T-cell (primary cell): ENCODE results near the gene BUD31. TPM values are rescaled to one million over a fixed set of nuclear protein-coding genes. Genes with fewer than 3 reads are reported as not detected.

Experiments used
- ATAC-seq, 4 experiments: fragments of 200-7000 bp in 3 of 4; fragments of 150-1000 bp in 1 of 4; cut with Tn5 transposase; replicated peaks in 1 of 4; 1 replicate in 3 of 4; 2 replicates in 1 of 4; pipeline ENCODE4 v1.10.0; 2021; ENCODE audit warnings: moderate library complexity in 3 of 4, mild to moderate bottlenecking in 2 of 4, moderate number of reproducible peaks in 1 of 4
- CTCF ChIA-PET, 2 donors: fragments of 300-600 bp; sonication (Branson Sonifier 250); formaldehyde crosslinking; loops; one replicate each; lab custom pipeline; 2022; ENCODE audit warnings: antibody characterized with exemption in 2 of 2; lab: Charles Lee
- POLR2A ChIA-PET, 2 donors: fragments of 300-600 bp; sonication (Branson Sonifier 250); formaldehyde crosslinking; loops; one replicate each; lab custom pipeline; 2022; ENCODE audit warnings: antibody characterized with exemption in 2 of 2; lab: Charles Lee
- DNase-seq, 35 experiments: peaks; one replicate each; pipeline versions ENCODE4 v3.0.0 to v3.0.0-alpha.2; 2013 to 2023
- H3K27ac ChIP-seq: one replicate; pipeline ENCODE4 v1.5.1; 2013; ENCODE audit warnings: low read length
- H3K27me3 ChIP-seq, 2 experiments: replicated peaks in 1 of 2; 1 replicate in 1 of 2; 2 replicates in 1 of 2; pipeline versions ENCODE4 v1.6.1 to v1.7.0; 2013; ENCODE audit warnings: low read length in 1 of 2, mixed read lengths in 1 of 2; ENCODE audit not compliant: control insufficient read depth in 2 of 2, insufficient read depth in 2 of 2; ENCODE audit errors: extremely low read depth in 1 of 2
- H3K36me3 ChIP-seq, 2 donors: 1 replicate in 1 of 2; 2 replicates in 1 of 2; pipeline versions ENCODE4 v1.6.1 to v1.7.0; 2013; ENCODE audit warnings: low read length in 1 of 2; ENCODE audit not compliant: control insufficient read depth in 2 of 2, insufficient read depth in 1 of 2; ENCODE audit errors: extremely low read depth in 1 of 2
- H3K4me1 ChIP-seq, 2 experiments: 1 replicate in 1 of 2; 2 replicates in 1 of 2; pipeline versions ENCODE4 v1.6.1 to v1.7.0; 2013; ENCODE audit warnings: low read length in 2 of 2, mixed read lengths in 1 of 2; ENCODE audit not compliant: insufficient read depth in 2 of 2, control insufficient read depth in 1 of 2; ENCODE audit errors: extremely low read depth in 1 of 2
- H3K4me3 ChIP-seq, 2 donors: 1 replicate in 1 of 2; 2 replicates in 1 of 2; pipeline versions ENCODE4 v1.5.1 to v1.7.0; 2013; ENCODE audit warnings: mild to moderate bottlenecking in 2 of 2, low read length in 1 of 2, moderate library complexity in 1 of 2; ENCODE audit not compliant: control insufficient read depth in 1 of 2; ENCODE audit errors: extremely low read depth in 1 of 2
- H3K9me3 ChIP-seq: 2 replicates; pipeline ENCODE4 v1.7.0; 2013
- H3K27ac Mint-ChIP-seq, 2 donors: one replicate each; pipeline ENCODE4 v1.8.0; 2020 to 2021; ENCODE audit warnings: mild to moderate bottlenecking in 2 of 2, mixed read lengths in 2 of 2
- H3K27me3 Mint-ChIP-seq, 2 donors: one replicate each; pipeline ENCODE4 v1.8.0; 2021 to 2022; ENCODE audit warnings: mixed read lengths in 2 of 2
- H3K36me3 Mint-ChIP-seq: one replicate; pipeline ENCODE4 v1.8.0; 2021; ENCODE audit warnings: mixed read lengths
- H3K4me1 Mint-ChIP-seq, 3 donors: one replicate each; pipeline ENCODE4 v1.8.0; 2020 to 2022; ENCODE audit warnings: mixed read lengths in 3 of 3, mild to moderate bottlenecking in 1 of 3
- H3K4me3 Mint-ChIP-seq, 3 donors: one replicate each; pipeline ENCODE4 v1.8.0; 2020 to 2022; ENCODE audit warnings: mild to moderate bottlenecking in 3 of 3, mixed read lengths in 3 of 3, moderate library complexity in 3 of 3
- H3K9me3 Mint-ChIP-seq, 3 donors: one replicate each; pipeline ENCODE4 v1.8.0; 2020 to 2022; ENCODE audit warnings: mixed read lengths in 3 of 3
- WGBS: methylation state at CpG from one replicate; pipeline ENCODE4 v1.1.5; 2013; ENCODE audit warnings: missing lambda C conversion rate; ENCODE audit not compliant: insufficient coverage; 5-methylcytosine and 5-hydroxymethylcytosine counted together
- total RNA-seq, 35 experiments: library from RNA in 6 of 35; stranded (reverse) in 6 of 35; fragments of 120-200 nt in 1 of 35; gene quantifications; one replicate each; pipeline versions ENCODE4 v1.2.1 to v1.2.4 and lab custom pipeline; 2013 to 2026

The BUD31 gene
- total RNA-seq, 5 donors from 2014 or later (not counting 1 experiment from before 2014, with no cell fraction given) = 63.2 to 127 (median 82.3) TPM

DNA sequence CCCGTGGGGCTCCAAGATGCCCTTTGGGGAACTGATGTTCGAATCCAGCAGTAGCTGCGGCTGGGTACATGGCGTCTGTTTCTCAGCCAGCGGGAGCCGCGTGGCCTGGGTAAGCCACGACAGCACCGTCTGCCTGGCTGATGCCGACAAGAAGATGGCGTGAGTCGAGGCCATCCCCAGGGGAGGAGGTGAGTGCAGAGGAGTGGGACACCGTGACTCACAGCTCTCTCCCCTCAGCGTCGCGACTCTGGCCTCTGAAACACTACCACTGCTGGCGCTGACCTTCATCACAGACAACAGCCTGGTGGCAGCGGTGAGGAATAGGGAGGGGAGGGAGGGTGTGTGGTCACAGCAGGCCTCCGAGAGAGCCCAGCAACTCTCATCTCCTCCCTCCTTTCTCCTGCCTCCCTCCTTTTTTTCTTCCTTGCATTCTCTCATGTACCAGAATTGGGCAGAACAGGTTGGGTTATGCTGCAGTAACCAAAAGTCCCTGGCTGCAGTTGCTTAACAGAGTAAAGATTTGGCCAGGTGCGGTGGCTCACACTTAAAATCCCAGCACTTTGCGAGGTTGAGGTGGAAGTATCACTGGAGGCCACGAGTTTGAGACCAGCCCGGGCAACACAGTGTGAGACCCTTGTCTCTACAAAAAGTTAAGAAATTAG is 17.7 kb upstream of the BUD31 start:
- H3K9me3 Mint-ChIP-seq = no peaks in the 10 kb centered on the region
- peaks cover 12 to 27% (median 25%) of the 10 kb centered on the region in 3 donors for H3K4me1 Mint-ChIP-seq
- H3K4me3 ChIP-seq = no peak overlapping the region
- no peak overlapping the region for H3K4me3 Mint-ChIP-seq
- no peak overlapping the region for H3K27ac Mint-ChIP-seq
- DNase-seq (no peak), ATAC-seq (no peak)
- no peaks in the 10 kb centered on the region for H3K27me3 Mint-ChIP-seq
- peaks cover 27 to 86% of the 10 kb centered on the region in 2 donors for H3K36me3 ChIP-seq
- H3K27me3 ChIP-seq = no peaks in the 10 kb centered on the region
- 99% methylated on average over 9 of the region's 23 CpGs for WGBS
- peaks cover 11% of the 10 kb centered on the region for H3K36me3 Mint-ChIP-seq
- POLR2A ChIA-PET = interaction anchor here in 1 of 2 donors (0.7 kb wide), 1 partner anchor 8 kb away, joined by 3 read pairs; no protein-coding TSS in a partner anchor
- H3K27ac ChIP-seq = no peak overlapping the region
- H3K9me3 ChIP-seq = no peaks in the 10 kb centered on the region
- CTCF ChIA-PET = interaction anchor here in 1 of 2 donors (0.7 kb wide), 1 partner anchor 10 kb away, joined by 4 read pairs; no protein-coding TSS in a partner anchor
- H3K4me1 ChIP-seq = peaks cover 8 to 33% of the 10 kb centered on the region in 2 experiments

DNA sequence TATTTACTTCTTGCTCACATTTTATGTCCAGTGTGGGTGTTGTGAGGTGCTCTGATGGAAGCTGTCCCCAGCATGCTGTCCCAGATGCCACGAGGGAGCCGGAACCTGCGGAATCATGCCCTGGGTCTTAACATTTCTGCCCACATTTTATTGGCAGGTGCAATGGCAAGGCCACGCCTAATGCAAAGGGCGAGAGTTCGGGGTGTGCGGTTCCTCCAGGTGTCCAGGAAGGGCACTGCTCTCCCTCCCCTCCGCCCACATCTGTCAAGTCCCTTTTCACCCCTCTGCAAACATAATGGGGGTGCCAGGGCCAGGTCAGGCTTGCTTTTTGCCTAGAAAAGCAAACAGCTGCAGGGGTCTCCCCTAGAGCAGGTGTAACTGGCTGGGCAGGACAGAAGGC is 16.7 kb upstream of the BUD31 start:
- no peaks in the 10 kb centered on the region for H3K27me3 Mint-ChIP-seq
- H3K27ac ChIP-seq = no peak overlapping the region

DNA sequence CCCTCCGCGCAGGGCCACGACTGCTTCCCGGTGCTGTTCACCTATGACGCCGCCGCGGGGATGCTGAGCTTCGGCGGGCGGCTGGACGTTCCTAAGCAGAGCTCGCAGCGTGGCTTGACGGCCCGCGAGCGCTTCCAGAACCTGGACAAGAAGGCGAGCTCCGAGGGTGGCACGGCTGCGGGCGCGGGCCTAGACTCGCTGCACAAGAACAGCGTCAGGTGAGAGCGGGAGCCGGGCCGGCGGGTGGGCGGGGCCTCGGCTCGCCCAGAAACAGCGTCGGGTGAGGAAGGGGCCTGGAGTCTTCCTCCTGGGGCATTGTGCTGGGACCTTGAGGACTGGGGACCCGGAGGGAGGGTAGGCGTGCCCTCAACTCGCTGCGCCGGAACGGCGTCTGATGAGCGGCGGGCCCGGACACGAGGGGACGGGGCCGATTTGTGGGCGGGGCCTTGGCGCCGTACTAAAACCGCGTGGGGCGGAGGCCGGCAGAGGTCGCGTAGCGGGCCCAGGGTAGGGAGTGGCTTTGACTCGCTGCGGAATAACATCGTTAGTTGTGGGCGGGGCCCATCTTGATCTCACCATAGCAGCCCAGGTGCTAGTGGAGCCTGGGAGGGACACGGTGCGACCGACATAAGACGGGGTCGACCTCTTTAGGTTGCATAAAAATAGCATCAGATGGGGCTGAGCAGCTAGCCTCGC is 16.0 kb upstream of the BUD31 start:
- peaks cover 8 to 29% of the 10 kb centered on the region in 2 experiments for H3K4me1 ChIP-seq

More for the DNA sequence above, 16.7 kb upstream of the BUD31 start:
- peak overlapping the region; percentile 13 to 77 (median 41) for H3K4me3 Mint-ChIP-seq
- no peaks in the 10 kb centered on the region for H3K27me3 ChIP-seq
- H3K4me3 ChIP-seq = no peak overlapping the region
- peaks cover 28 to 84% of the 10 kb centered on the region in 2 donors for H3K36me3 ChIP-seq
- H3K9me3 Mint-ChIP-seq = no peaks in the 10 kb centered on the region
- no peaks in the 10 kb centered on the region for H3K9me3 ChIP-seq
- peaks cover 8 to 29% of the 10 kb centered on the region in 2 experiments for H3K4me1 ChIP-seq
- H3K4me1 Mint-ChIP-seq = peaks cover 12 to 25% (median 25%) of the 10 kb centered on the region in 3 donors
- ATAC-seq (no peak), DNase-seq (no peak)
- 71% methylated on average over 5 of the region's 8 CpGs for WGBS
- H3K27ac Mint-ChIP-seq = peak overlapping the region; percentile 52 to 72
- H3K36me3 Mint-ChIP-seq = peaks cover 13% of the 10 kb centered on the region
- ChIA-PET CTCF (interaction anchor here in 1 of 2 donors (0.6 kb wide), 1 partner anchor 194 kb away, joined by 3 read pairs; no protein-coding TSS in a partner anchor), POLR2A (interaction anchor here (0.7 to 1.1 kb wide), 3 partner anchors 9 to 1364 kb away, joined by 3 to 6 read pairs (median 5); no protein-coding TSS in a partner anchor)

DNA sequence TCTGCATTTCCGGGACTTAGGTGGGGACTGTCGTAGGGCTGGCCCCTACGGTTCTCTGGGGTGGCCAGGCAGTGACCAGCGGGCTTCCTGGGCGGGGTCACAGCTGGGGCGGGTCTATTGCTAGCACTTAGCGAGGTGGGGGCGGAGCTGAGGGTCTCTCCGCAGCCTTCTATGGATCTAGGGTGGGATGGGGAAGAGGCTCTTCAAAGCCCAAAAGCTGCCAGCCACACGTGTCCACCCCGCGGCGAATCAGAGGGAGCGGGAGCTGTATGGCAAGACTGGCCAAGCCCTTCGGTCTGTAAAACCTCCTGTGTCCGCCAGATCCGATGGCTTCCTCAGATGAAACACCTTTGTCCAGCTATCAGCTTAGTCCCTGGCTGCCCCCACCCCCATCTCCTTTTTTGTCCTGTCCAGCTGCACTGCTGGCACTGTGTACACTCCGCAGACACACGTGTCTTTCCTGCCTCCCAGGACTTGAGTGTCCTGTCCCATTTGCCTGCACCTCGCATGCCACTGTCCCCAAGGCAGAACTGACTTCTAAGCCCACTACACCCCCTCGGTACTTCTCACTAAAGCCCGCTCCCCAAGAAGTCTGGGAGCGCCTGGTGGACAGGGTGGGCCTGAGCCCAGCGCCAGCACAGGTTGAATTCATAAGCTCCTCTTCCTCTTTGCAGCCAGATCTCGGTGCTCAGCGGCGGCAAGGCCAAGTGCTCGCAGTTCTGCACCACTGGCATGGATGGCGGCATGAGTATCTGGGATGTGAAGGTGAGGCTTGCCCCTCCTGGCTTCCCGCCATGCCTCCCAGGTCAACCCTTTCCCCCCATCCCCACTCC is 15.2 kb upstream of the BUD31 start:
- no peaks in the 10 kb centered on the region for H3K27me3 ChIP-seq
- H3K36me3 Mint-ChIP-seq = peaks cover 15% of the 10 kb centered on the region
- H3K4me1 ChIP-seq = peaks cover 8 to 26% of the 10 kb centered on the region in 2 experiments
- H3K9me3 ChIP-seq = no peaks in the 10 kb centered on the region
- POLR2A ChIA-PET = interaction anchor here (0.5 to 2.1 kb wide), 5 partner anchors 13 to 26 kb away, joined by 3 to 9 read pairs (median 3); partner anchors contain the start of genes BUD31 (in 1 of the 2) and PDAP1 (in 1 of the 2)
- DNase-seq (peak in 1 of 35 experiments; percentile 13), ATAC-seq (no peak)
- WGBS = 91% methylated on average over 18 of the region's 30 CpGs
- H3K36me3 ChIP-seq = peaks cover 22 to 84% of the 10 kb centered on the region in 2 donors
- peak overlapping the region; percentile 48 for H3K27ac ChIP-seq
- peaks cover 18 to 30% (median 26%) of the 10 kb centered on the region in 3 donors for H3K4me1 Mint-ChIP-seq
- no peaks in the 10 kb centered on the region for H3K9me3 Mint-ChIP-seq
- H3K4me3 Mint-ChIP-seq = peak overlapping the region; percentile 77 to 81 (median 79)
- peak overlapping the region; percentile 46 to 52 for H3K4me3 ChIP-seq
- no peaks in the 10 kb centered on the region for H3K27me3 Mint-ChIP-seq
- CTCF ChIA-PET = interaction anchor here (0.5 to 1.0 kb wide), 6 partner anchors 12 to 1675 kb away, joined by 3 to 5 read pairs (median 4); partner anchors contain the start of genes BUD31 (in 1 of the 2) and PDAP1 (in 1 of the 2)
- H3K27ac Mint-ChIP-seq = peak overlapping the region; percentile 88 to 91

More for the DNA sequence above, 16.0 kb upstream of the BUD31 start:
- H3K4me1 Mint-ChIP-seq = peaks cover 13 to 27% (median 26%) of the 10 kb centered on the region in 3 donors
- WGBS = 38% methylated on average over 68 of the region's 68 CpGs
- Histone ChIP-seq H3K27ac (peak overlapping the region; percentile 48), H3K36me3 (peaks cover 28 to 85% of the 10 kb centered on the region in 2 donors), H3K27me3 (no peaks in the 10 kb centered on the region), H3K4me3 (peak overlapping the region; percentile 46 to 52), H3K9me3 (no peaks in the 10 kb centered on the region)
- ChIA-PET POLR2A (interaction anchor here (0.6 to 2.1 kb wide), 5 partner anchors 12 to 18 kb away, joined by 3 to 9 read pairs (median 3); partner anchors contain the start of genes BUD31 (in 1 of the 2) and PDAP1 (in 1 of the 2)), CTCF (interaction anchor here in 1 of 2 donors (0.6 to 1.0 kb wide), 3 partner anchors 12 to 1123 kb away, joined by 3 to 4 read pairs (median 3); partner anchors contain the start of genes BUD31 and PDAP1)
- peaks cover 16% of the 10 kb centered on the region for H3K36me3 Mint-ChIP-seq
- peak overlapping the region; percentile 77 to 81 (median 79) for H3K4me3 Mint-ChIP-seq
- peak overlapping the region; percentile 88 to 91 for H3K27ac Mint-ChIP-seq
- peak; percentile 71 to 89 (median 82) for DNase-seq
- no peaks in the 10 kb centered on the region for H3K9me3 Mint-ChIP-seq
- no peaks in the 10 kb centered on the region for H3K27me3 Mint-ChIP-seq
- peak; percentile 92 to 96 (median 92) for ATAC-seq

DNA sequence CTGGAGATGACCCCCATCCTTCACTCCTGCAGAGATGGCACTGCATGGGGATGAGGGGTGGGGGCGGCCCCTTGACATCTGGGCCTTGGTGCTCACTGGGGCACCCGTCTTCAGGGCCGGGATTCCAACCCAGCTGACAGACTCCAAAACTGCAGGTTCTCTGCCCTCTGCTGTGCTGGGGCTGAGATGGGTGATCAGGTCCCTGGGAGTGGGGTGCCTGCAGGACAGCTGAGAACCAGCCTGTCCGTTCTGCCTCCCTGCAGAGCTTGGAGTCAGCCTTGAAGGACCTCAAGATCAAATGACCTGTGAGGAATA is 14.6 kb upstream of the BUD31 start:
- H3K36me3 Mint-ChIP-seq = peaks cover 19% of the 10 kb centered on the region

More for the DNA sequence above, 14.6 kb upstream of the BUD31 start:
- H3K27ac Mint-ChIP-seq = peak overlapping the region; percentile 88 to 91
- POLR2A ChIA-PET = interaction anchor here (0.8 to 2.1 kb wide), 2 partner anchors 14 to 20 kb away, joined by 3 to 9 read pairs; partner anchors contain the start of genes BUD31 (in 1 of the 2) and PDAP1 (in 1 of the 2)
- peaks cover 21 to 87% of the 10 kb centered on the region in 2 donors for H3K36me3 ChIP-seq
- 82% methylated on average over 4 of the region's 4 CpGs for WGBS
- H3K4me1 Mint-ChIP-seq = peaks cover 18 to 34% (median 26%) of the 10 kb centered on the region in 3 donors
- no peaks in the 10 kb centered on the region for H3K9me3 Mint-ChIP-seq
- H3K4me3 Mint-ChIP-seq = peak overlapping the region in 2 of 3 donors; percentile 77 to 81
- peaks cover 8 to 26% of the 10 kb centered on the region in 2 experiments for H3K4me1 ChIP-seq
- ATAC-seq (no peak), DNase-seq (no peak)
- no peaks in the 10 kb centered on the region for H3K9me3 ChIP-seq
- no peaks in the 10 kb centered on the region for H3K27me3 Mint-ChIP-seq
- peak overlapping the region; percentile 11 for H3K27ac ChIP-seq
- CTCF ChIA-PET = interaction anchor here in 1 of 2 donors (0.5 to 0.7 kb wide), 2 partner anchors 56 to 57 kb away, joined by 3 to 4 read pairs; no protein-coding TSS in a partner anchor
- H3K4me3 ChIP-seq = no peak overlapping the region
- H3K27me3 ChIP-seq = no peaks in the 10 kb centered on the region
